ENCODE results near the gene GOLGA3. TPM values are rescaled to one million over a fixed set of nuclear protein-coding genes. Genes with fewer than 3 reads are reported as not detected.

Gene GOLGA3
- total and polyA plus RNA-seq, 10 of the 15 experiments (the other 5 are each of a cell fraction or from before 2014, with no cell fraction given): 2.0 to 42.7 (median 15.2) TPM

DNA sequence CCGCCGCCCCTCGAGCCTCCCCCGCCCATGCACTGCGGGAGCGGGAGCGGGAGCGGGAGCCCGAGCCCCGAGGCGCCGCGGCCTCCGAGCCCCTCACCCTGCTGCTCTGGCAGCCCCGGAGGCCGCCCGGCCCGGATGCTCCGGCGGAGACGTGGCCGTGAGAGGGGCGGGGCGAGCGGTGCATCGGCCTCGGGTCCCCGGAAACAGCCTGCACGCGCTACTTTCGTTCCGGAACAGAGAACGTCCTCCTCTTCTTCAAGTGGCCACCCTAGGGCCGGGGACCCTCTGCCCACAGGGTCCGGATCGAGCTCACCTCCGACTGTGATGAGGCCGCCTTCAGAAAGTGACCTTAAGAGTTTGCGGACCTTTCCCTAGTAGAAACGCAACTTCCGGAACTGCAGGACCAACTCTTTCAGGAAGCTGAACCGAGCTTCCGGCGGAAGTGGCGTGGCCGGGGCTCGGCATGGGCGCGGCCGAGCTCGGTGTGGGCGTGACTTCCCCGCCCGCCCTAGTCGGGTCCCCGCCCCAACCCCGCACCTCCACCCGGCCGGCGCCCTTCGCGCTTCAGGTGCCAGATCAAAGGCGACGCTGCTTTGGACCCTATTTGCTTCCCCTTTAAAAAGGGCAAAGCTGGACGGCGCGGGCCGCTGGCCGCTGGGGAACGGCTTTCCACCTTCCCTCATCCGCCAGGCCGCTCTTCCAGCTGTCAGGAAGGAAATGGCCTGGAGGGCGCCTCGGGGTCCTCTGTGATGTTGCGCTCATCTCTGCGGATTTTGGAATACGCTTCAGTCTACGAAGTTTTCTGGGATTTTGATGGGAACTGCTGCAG, at the start of gene GOLGA3 (continued):
- TF ChIP-seq POU2F2 (IDR thresholded peaks at IDR 0.05; ENCODE audit: borderline replicate concordance, low read depth, low read length): peak; percentile 36; the same call in 2 of the 3 replicates
- TF ChIP-seq CREM (IDR thresholded peaks at IDR 0.05; ENCODE audit: low read depth): peak; percentile 84
- peak; percentile 63 for TF ChIP-seq SIX5 (IDR thresholded peaks at IDR 0.05; ENCODE audit: low read depth, low read length, severe bottlenecking)
- TF ChIP-seq PML (IDR thresholded peaks at IDR 0.05; ENCODE audit: low read length): 0 out of 2 replicates have a peak, but pooled peaks have one; percentile 20
- TF ChIP-seq, protein P1, sequence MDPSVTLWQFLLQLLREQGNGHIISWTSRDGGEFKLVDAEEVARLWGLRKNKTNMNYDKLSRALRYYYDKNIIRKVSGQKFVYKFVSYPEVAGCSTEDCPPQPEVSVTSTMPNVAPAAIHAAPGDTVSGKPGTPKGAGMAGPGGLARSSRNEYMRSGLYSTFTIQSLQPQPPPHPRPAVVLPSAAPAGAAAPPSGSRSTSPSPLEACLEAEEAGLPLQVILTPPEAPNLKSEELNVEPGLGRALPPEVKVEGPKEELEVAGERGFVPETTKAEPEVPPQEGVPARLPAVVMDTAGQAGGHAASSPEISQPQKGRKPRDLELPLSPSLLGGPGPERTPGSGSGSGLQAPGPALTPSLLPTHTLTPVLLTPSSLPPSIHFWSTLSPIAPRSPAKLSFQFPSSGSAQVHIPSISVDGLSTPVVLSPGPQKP (IDR thresholded peaks at IDR 0.05; ENCODE audit: low read depth, low read length): peak; percentile 93
- TF ChIP-seq, protein P2, sequence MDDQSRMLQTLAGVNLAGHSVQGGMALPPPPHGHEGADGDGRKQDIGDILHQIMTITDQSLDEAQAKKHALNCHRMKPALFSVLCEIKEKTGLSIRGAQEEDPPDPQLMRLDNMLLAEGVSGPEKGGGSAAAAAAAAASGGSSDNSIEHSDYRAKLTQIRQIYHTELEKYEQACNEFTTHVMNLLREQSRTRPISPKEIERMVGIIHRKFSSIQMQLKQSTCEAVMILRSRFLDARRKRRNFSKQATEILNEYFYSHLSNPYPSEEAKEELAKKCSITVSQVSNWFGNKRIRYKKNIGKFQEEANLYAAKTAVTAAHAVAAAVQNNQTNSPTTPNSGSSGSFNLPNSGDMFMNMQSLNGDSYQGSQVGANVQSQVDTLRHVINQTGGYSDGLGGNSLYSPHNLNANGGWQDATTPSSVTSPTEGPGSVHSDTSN (IDR thresholded peaks at IDR 0.05; ENCODE audit: insufficient replicate concordance, low read depth, low read length): no peak
- TF ChIP-seq, protein P3, sequence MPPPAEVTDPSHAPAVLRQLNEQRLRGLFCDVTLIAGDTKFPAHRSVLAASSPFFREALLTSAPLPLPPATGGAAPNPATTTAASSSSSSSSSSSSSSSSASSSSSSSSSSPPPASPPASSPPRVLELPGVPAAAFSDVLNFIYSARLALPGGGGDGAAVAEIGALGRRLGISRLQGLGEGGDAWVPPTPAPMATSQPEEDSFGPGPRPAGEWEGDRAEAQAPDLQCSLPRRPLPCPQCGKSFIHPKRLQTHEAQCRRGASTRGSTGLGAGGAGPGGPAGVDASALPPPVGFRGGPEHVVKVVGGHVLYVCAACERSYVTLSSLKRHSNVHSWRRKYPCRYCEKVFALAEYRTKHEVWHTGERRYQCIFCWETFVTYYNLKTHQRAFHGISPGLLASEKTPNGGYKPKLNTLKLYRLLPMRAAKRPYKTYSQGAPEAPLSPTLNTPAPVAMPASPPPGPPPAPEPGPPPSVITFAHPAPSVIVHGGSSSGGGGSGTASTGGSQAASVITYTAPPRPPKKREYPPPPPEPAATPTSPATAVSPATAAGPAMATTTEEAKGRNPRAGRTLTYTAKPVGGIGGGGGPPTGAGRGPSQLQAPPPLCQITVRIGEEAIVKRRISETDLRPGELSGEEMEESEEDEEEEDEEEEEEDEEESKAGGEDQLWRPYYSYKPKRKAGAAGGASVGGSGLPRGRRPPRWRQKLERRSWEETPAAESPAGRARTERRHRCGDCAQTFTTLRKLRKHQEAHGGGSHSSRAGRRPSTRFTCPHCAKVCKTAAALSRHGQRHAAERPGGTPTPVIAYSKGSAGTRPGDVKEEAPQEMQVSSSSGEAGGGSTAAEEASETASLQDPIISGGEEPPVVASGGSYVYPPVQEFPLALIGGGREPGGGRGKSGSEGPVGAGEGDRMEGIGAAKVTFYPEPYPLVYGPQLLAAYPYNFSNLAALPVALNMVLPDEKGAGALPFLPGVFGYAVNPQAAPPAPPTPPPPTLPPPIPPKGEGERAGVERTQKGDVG (CRISPR knock-in tag; IDR thresholded peaks at IDR 0.05): no peak
- TF ChIP-seq, protein P4, sequence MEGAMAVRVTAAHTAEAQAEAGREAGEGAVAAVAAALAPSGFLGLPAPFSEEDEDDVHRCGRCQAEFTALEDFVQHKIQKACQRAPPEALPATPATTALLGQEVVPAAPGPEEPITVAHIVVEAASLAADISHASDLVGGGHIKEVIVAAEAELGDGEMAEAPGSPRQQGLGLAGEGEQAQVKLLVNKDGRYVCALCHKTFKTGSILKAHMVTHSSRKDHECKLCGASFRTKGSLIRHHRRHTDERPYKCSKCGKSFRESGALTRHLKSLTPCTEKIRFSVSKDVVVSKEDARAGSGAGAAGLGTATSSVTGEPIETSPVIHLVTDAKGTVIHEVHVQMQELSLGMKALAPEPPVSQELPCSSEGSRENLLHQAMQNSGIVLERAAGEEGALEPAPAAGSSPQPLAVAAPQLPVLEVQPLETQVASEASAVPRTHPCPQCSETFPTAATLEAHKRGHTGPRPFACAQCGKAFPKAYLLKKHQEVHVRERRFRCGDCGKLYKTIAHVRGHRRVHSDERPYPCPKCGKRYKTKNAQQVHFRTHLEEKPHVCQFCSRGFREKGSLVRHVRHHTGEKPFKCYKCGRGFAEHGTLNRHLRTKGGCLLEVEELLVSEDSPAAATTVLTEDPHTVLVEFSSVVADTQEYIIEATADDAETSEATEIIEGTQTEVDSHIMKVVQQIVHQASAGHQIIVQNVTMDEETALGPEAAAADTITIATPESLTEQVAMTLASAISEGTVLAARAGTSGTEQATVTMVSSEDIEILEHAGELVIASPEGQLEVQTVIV (IDR thresholded peaks at IDR 0.05; ENCODE audit: borderline replicate concordance, partially characterized antibody): peak; percentile 94
- peak; percentile 63; the same call in 1 of the 2 replicates for TF ChIP-seq POLR2AphosphoS2 (IDR thresholded peaks at IDR 0.05; ENCODE audit: low read depth, low read length)
- no peak for TF ChIP-seq BMI1 (IDR thresholded peaks at IDR 0.05; ENCODE audit: borderline replicate concordance)
- TF ChIP-seq POLR2AphosphoS5 (IDR thresholded peaks at IDR 0.05; ENCODE audit: low read length): peak; percentile 67; the same call in 1 of the 2 replicates
- TF ChIP-seq MTA2 (IDR thresholded peaks at IDR 0.05; ENCODE audit: low read depth): peak; percentile 40; the same call in 1 of the 2 replicates
- TF ChIP-seq, protein P5, sequence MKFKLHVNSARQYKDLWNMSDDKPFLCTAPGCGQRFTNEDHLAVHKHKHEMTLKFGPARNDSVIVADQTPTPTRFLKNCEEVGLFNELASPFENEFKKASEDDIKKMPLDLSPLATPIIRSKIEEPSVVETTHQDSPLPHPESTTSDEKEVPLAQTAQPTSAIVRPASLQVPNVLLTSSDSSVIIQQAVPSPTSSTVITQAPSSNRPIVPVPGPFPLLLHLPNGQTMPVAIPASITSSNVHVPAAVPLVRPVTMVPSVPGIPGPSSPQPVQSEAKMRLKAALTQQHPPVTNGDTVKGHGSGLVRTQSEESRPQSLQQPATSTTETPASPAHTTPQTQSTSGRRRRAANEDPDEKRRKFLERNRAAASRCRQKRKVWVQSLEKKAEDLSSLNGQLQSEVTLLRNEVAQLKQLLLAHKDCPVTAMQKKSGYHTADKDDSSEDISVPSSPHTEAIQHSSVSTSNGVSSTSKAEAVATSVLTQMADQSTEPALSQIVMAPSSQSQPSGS (IDR thresholded peaks at IDR 0.05; ENCODE audit: low read length): no peak
- 0 out of 2 replicates have a peak, but pooled peaks have one; percentile 26 for TF ChIP-seq MYB (IDR thresholded peaks at IDR 0.05; ENCODE audit: borderline replicate concordance, low read depth, low read length)
- peak; percentile 79 for TF ChIP-seq SP1 (IDR thresholded peaks at IDR 0.05; ENCODE audit: low read depth, low read length)
- peak; percentile 10; the same call in 1 of the 2 replicates for TF ChIP-seq TCF3 (IDR thresholded peaks at IDR 0.05; ENCODE audit: borderline replicate concordance, insufficient read depth, low read depth, low read length)

All from GM12878 (cell line).